Fibroblast of lung (primary cell): ENCODE results near the gene THAP10. TPM values are rescaled to one million over a fixed set of nuclear protein-coding genes. Genes with fewer than 3 reads are reported as not detected.

Experiments used
- DNase-seq, 2 donors: peaks; one replicate each; pipeline versions ENCODE4 v3.0.0 to v3.0.0-alpha.2; 2010; ENCODE audit warnings: low read depth in 2 of 2
- H2AFZ ChIP-seq: 2 replicates; pipeline ENCODE4 v1.5.1; 2012; ENCODE audit warnings: low read length, control low read depth, inconsistent platforms
- H3K27ac ChIP-seq: 2 replicates; pipeline ENCODE4 v1.5.1; 2011; ENCODE audit warnings: low read length, control low read depth; ENCODE audit not compliant: insufficient read depth
- H3K27me3 ChIP-seq: 2 replicates; pipeline ENCODE4 v1.5.1; 2011; ENCODE audit warnings: mild to moderate bottlenecking, low read length; ENCODE audit not compliant: control insufficient read depth, insufficient read depth
- H3K36me3 ChIP-seq: 2 replicates; pipeline ENCODE4 v1.5.1; 2011; ENCODE audit warnings: low read length; ENCODE audit not compliant: control insufficient read depth, insufficient read depth
- H3K4me1 ChIP-seq: 2 replicates; pipeline ENCODE4 v1.5.1; 2011; ENCODE audit warnings: low read length; ENCODE audit not compliant: control insufficient read depth, insufficient read depth; ENCODE audit errors: extremely low read depth
- H3K4me2 ChIP-seq: 2 replicates; pipeline ENCODE4 v1.5.1; 2011; ENCODE audit warnings: low read length, control low read depth; ENCODE audit not compliant: insufficient read depth; ENCODE audit errors: extremely low read depth
- H3K4me3 ChIP-seq, 4 experiments: fragments of 200-600 bp in 1 of 4; sonication (generic) in 1 of 4; replicated peaks in 1 of 4; 2 replicates each; pipeline ENCODE4 v1.5.1; 2011 to 2016; ENCODE audit warnings: low read length in 4 of 4, low read depth in 3 of 4, mild to moderate bottlenecking in 3 of 4, control low read depth in 2 of 4, inconsistent platforms in 1 of 4, mixed read lengths in 1 of 4; ENCODE audit not compliant: insufficient read depth in 1 of 4; ENCODE audit errors: control extremely low read depth in 1 of 4
- H3K79me2 ChIP-seq: 2 replicates; pipeline ENCODE4 v1.5.1; 2012; ENCODE audit warnings: mild to moderate bottlenecking, low read length, inconsistent platforms; ENCODE audit not compliant: control insufficient read depth, insufficient read depth
- H3K9ac ChIP-seq: 2 replicates; pipeline ENCODE4 v1.5.1; 2011; ENCODE audit warnings: mild to moderate bottlenecking, low read length, control low read depth; ENCODE audit not compliant: insufficient read depth
- H3K9me3 ChIP-seq: 2 replicates; pipeline ENCODE4 v1.5.1; 2012; ENCODE audit warnings: low read depth, low read length; ENCODE audit not compliant: control insufficient read depth, insufficient read depth
- H4K20me1 ChIP-seq: 2 replicates; pipeline ENCODE4 v1.5.1; 2011; ENCODE audit warnings: low read length; ENCODE audit not compliant: control insufficient read depth, insufficient read depth; ENCODE audit errors: extremely low read depth
- CTCF ChIP-seq, 2 donors: IDR thresholded peaks in 1 of 2; conservative IDR thresholded peaks in 1 of 2; 1 replicate in 1 of 2; 2 replicates in 1 of 2; pipeline ENCODE4 v1.5.1; 2011 to 2012; ENCODE audit warnings: low read length in 2 of 2, control low read depth in 1 of 2, inconsistent platforms in 1 of 2, low read depth in 1 of 2, mild to moderate bottlenecking in 1 of 2
- EZH2 ChIP-seq: IDR thresholded peaks from 2 replicates; pipeline ENCODE4 v1.5.1; 2012; ENCODE audit warnings: low read length, control low read depth, mild to moderate bottlenecking; ENCODE audit errors: missing control alignments
- polyA plus RNA-seq, 2 donors: library from polyadenylated mRNA; depleted of rRNA in 1 of 2; stranded (reverse) in 1 of 2; unstranded in 1 of 2; fragments of >200 nt; gene quantifications; 2 replicates each; pipeline ENCODE4 v1.2.1, GENCODE V29; 2011 to 2012; ENCODE audit warnings: missing spikeins in 1 of 2
- total RNA-seq: library from RNA; depleted of rRNA; stranded (reverse); fragments of >200 nt; gene quantifications from 2 replicates; pipeline ENCODE4 v1.2.1, GENCODE V29; 2014

The THAP10 gene
- total and polyA plus RNA-seq, 2 donors (not counting 1 experiment from before 2014, with no cell fraction given) = 4.6 to 5.0 TPM

DNA sequence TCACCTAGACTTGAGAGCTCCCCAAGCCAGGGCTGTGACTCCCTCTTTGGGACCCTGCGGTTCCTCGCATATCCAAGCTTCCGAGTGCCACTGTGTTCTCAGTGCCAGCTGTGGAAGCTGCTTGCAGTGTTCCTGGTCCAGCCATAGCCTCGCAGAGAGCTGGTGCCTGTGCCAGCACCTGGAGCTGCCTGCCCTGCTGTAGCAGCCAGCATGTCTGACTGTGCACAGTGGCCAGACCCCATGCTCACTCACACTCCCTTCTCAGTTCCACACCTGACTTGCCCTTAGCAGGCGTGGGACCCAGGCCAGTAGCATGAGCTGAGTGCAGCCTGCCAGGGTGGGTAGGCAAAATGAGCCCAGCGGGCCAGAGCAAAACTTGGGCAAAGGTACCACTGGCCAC lies 25.7 kb upstream of the THAP10 start:
- Histone ChIP-seq H3K36me3 (no peaks in the 10 kb centered on the region), H4K20me1 (no peaks in the 10 kb centered on the region), H3K9me3 (no peaks in the 10 kb centered on the region), H3K4me1 (peaks cover 2% of the 10 kb centered on the region), H3K79me2 (no peaks in the 10 kb centered on the region), H2AFZ (no peak overlapping the region), H3K4me3 (no peak overlapping the region), H3K4me2 (no peak overlapping the region), H3K27me3 (no peaks in the 10 kb centered on the region), H3K9ac (no peak overlapping the region), H3K27ac (no peak overlapping the region)
- no peak for DNase-seq
- TF ChIP-seq CTCF (conservative IDR thresholded peaks at IDR 0.05 in 1 of 2, IDR thresholded peaks at IDR 0.05 in 1 of 2; ENCODE audit: low read depth in 1 of 2, low read length in 2 of 2) (no peak), EZH2 (no peak)

- H4K20me1 ChIP-seq = no peaks in the 10 kb centered on the region
- H3K27ac ChIP-seq = no peak overlapping the region
- H3K9me3 ChIP-seq = no peaks in the 10 kb centered on the region
- H3K4me1 ChIP-seq = peaks cover 2% of the 10 kb centered on the region
- no peak overlapping the region for H3K4me3 ChIP-seq
- H3K9ac ChIP-seq = no peak overlapping the region
- H3K36me3 ChIP-seq = no peaks in the 10 kb centered on the region
- H2AFZ ChIP-seq = no peak overlapping the region
- no peak overlapping the region for H3K4me2 ChIP-seq
- TF ChIP-seq CTCF (conservative IDR thresholded peaks at IDR 0.05 in 1 of 2, IDR thresholded peaks at IDR 0.05 in 1 of 2; ENCODE audit: low read depth in 1 of 2, low read length in 2 of 2) (no peak), EZH2 (no peak)
- DNase-seq = no peak
- no peaks in the 10 kb centered on the region for H3K27me3 ChIP-seq
- H3K79me2 ChIP-seq = no peaks in the 10 kb centered on the region
These were observed 24.3 kb upstream of the THAP10 start for GRCh38 chr15:70916531-70916930.

DNA sequence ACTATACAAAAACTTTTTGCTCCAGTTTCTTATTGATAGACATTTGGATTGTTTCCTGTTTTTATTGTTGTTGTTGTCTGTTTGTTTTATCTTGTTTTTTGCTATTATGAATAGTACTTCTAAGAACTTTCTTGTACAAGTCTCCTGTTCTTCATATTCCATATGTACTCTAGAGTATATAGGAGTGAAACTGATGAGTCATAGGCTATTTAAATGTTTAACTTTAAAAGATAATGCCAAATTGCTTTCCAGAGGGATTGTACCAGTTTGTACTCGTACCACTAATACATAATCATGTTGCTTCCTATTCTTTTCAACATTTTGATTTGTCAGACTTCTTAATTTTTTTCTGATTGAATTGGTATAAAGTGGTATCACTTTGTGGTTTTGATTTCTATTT lies 20.0 kb upstream of the THAP10 start:
- H4K20me1 ChIP-seq = no peaks in the 10 kb centered on the region
- H3K9me3 ChIP-seq = no peaks in the 10 kb centered on the region
- no peak overlapping the region for H3K4me3 ChIP-seq
- no peak overlapping the region for H3K4me2 ChIP-seq
- DNase-seq = no peak
- no peaks in the 10 kb centered on the region for H3K27me3 ChIP-seq
- H3K36me3 ChIP-seq = no peaks in the 10 kb centered on the region
- H3K9ac ChIP-seq = no peak overlapping the region
- TF ChIP-seq EZH2 (no peak), CTCF (conservative IDR thresholded peaks at IDR 0.05 in 1 of 2, IDR thresholded peaks at IDR 0.05 in 1 of 2; ENCODE audit: low read depth in 1 of 2, low read length in 2 of 2) (no peak)
- H2AFZ ChIP-seq = no peak overlapping the region
- no peaks in the 10 kb centered on the region for H3K79me2 ChIP-seq
- H3K4me1 ChIP-seq = no peaks in the 10 kb centered on the region
- no peak overlapping the region for H3K27ac ChIP-seq
